ENCODE results near the gene AXIN1.
"Not testable (repeated sequence)": the region's sequence is repeated elsewhere in the genome, so short reads cannot be mapped to it uniquely, and the experiment has no call there.

The AXIN1 gene

GRCh38 chr16:396199-396598 is 43.7 kb upstream of the AXIN1 start:
- WGBS, 2 experiments = 11 to 24% methylated on average over 3 of the region's 3 CpGs
- Histone ChIP-seq H3K4me3 (ENCODE audit: insufficient read depth, low read depth, low read length) (peak overlapping the region; percentile 31), H3K27ac (ENCODE audit: insufficient read depth, low read depth, low read length, poor library complexity, severe bottlenecking) (peak overlapping the region; percentile 3), H3K9me3 (ENCODE audit: control insufficient read depth, low read length) (no peaks in the 10 kb centered on the region), H3K4me1 (ENCODE audit: control insufficient read depth, insufficient read depth, low read length) (peaks cover 8% of the 10 kb centered on the region), H3K27me3 (ENCODE audit: control insufficient read depth, insufficient read depth, low read length, poor library complexity, severe bottlenecking) (no peaks in the 10 kb centered on the region), H3K36me3 (ENCODE audit: control insufficient read depth, insufficient read depth, low read length) (peaks cover 5% of the 10 kb centered on the region)

- Histone ChIP-seq H3K27me3 (ENCODE audit: control insufficient read depth, insufficient read depth, low read length, poor library complexity, severe bottlenecking) (no peaks in the 10 kb centered on the region), H3K36me3 (ENCODE audit: control insufficient read depth, insufficient read depth, low read length) (no peaks in the 10 kb centered on the region), H3K4me1 (ENCODE audit: control insufficient read depth, insufficient read depth, low read length) (peaks cover 8% of the 10 kb centered on the region), H3K4me3 (ENCODE audit: insufficient read depth, low read depth, low read length) (no peak overlapping the region), H3K9me3 (ENCODE audit: control insufficient read depth, low read length) (no peaks in the 10 kb centered on the region), H3K27ac (ENCODE audit: insufficient read depth, low read depth, low read length, poor library complexity, severe bottlenecking) (no peak overlapping the region)
- 90 to 92% methylated on average over 7 of the region's 7 CpGs for WGBS, 2 experiments
Measured at GRCh38 chr16:392450-393030, 40.0 kb upstream of the AXIN1 start.

GRCh38 chr16:391885-392335 is 39.4 kb upstream of the AXIN1 start:
- no peak overlapping the region for H3K4me3 ChIP-seq (ENCODE audit: insufficient read depth, low read depth, low read length)
- H3K27ac ChIP-seq (ENCODE audit: insufficient read depth, low read depth, low read length, poor library complexity, severe bottlenecking) = no peak overlapping the region
- no peaks in the 10 kb centered on the region for H3K9me3 ChIP-seq (ENCODE audit: control insufficient read depth, low read length)
- H3K27me3 ChIP-seq (ENCODE audit: control insufficient read depth, insufficient read depth, low read length, poor library complexity, severe bottlenecking) = no peaks in the 10 kb centered on the region
- H3K4me1 ChIP-seq (ENCODE audit: control insufficient read depth, insufficient read depth, low read length) = peaks cover 8% of the 10 kb centered on the region
- no peaks in the 10 kb centered on the region for H3K36me3 ChIP-seq (ENCODE audit: control insufficient read depth, insufficient read depth, low read length)
- 62 to 64% methylated on average over 7 of the region's 7 CpGs for WGBS, 2 experiments

- Histone ChIP-seq H3K27me3 (ENCODE audit: control insufficient read depth, insufficient read depth, low read length, poor library complexity, severe bottlenecking) (no peaks in the 10 kb centered on the region), H3K4me1 (ENCODE audit: control insufficient read depth, insufficient read depth, low read length) (no peaks in the 10 kb centered on the region), H3K36me3 (ENCODE audit: control insufficient read depth, insufficient read depth, low read length) (no peaks in the 10 kb centered on the region), H3K9me3 (ENCODE audit: control insufficient read depth, low read length) (no peaks in the 10 kb centered on the region), H3K4me3 (ENCODE audit: insufficient read depth, low read depth, low read length) (no peak overlapping the region), H3K27ac (ENCODE audit: insufficient read depth, low read depth, low read length, poor library complexity, severe bottlenecking) (no peak overlapping the region)
- 87 to 88% methylated on average over 10 of the region's 10 CpGs for WGBS, 2 experiments
Measured at GRCh38 chr16:389352-389751, 36.8 kb upstream of the AXIN1 start.

- H3K4me3 ChIP-seq (ENCODE audit: insufficient read depth, low read depth, low read length); H3K27ac ChIP-seq (ENCODE audit: insufficient read depth, low read depth, low read length, poor library complexity, severe bottlenecking); H3K4me1 ChIP-seq (ENCODE audit: control insufficient read depth, insufficient read depth, low read length); H3K36me3 ChIP-seq (ENCODE audit: control insufficient read depth, insufficient read depth, low read length); H3K9me3 ChIP-seq (ENCODE audit: control insufficient read depth, low read length): not testable (repeated sequence)
- 82 to 85% methylated on average over 20 of the region's 20 CpGs for WGBS, 2 experiments
- H3K27me3 ChIP-seq (ENCODE audit: control insufficient read depth, insufficient read depth, low read length, poor library complexity, severe bottlenecking) = peaks cover 13% of the 10 kb centered on the region
Measured at GRCh38 chr16:387761-388666, 35.5 kb upstream of the AXIN1 start.

- Histone ChIP-seq H3K27me3 (ENCODE audit: control insufficient read depth, insufficient read depth, low read length, poor library complexity, severe bottlenecking) (peaks cover 24% of the 10 kb centered on the region), H3K4me1 (ENCODE audit: control insufficient read depth, insufficient read depth, low read length) (peaks cover 12% of the 10 kb centered on the region), H3K4me3 (ENCODE audit: insufficient read depth, low read depth, low read length) (no peak overlapping the region), H3K27ac (ENCODE audit: insufficient read depth, low read depth, low read length, poor library complexity, severe bottlenecking) (peak overlapping the region; percentile 55), H3K9me3 (ENCODE audit: control insufficient read depth, low read length) (no peaks in the 10 kb centered on the region), H3K36me3 (ENCODE audit: control insufficient read depth, insufficient read depth, low read length) (no peaks in the 10 kb centered on the region)
- WGBS, 2 experiments = 87% methylated on average over 19 of the region's 19 CpGs
Measured at GRCh38 chr16:386641-387156, 34.2 kb upstream of the AXIN1 start.

- peaks cover 19% of the 10 kb centered on the region for H3K4me1 ChIP-seq (ENCODE audit: control insufficient read depth, insufficient read depth, low read length)
- 3 to 4% methylated on average over 33 of the region's 33 CpGs for whole genome bisulfite sequencing, 2 experiments
- no peaks in the 10 kb centered on the region for H3K36me3 ChIP-seq (ENCODE audit: control insufficient read depth, insufficient read depth, low read length)
- H3K27ac ChIP-seq (ENCODE audit: insufficient read depth, low read depth, low read length, poor library complexity, severe bottlenecking) = no peak overlapping the region
- H3K4me3 ChIP-seq (ENCODE audit: insufficient read depth, low read depth, low read length) = no peak overlapping the region
- peaks cover 24% of the 10 kb centered on the region for H3K27me3 ChIP-seq (ENCODE audit: control insufficient read depth, insufficient read depth, low read length, poor library complexity, severe bottlenecking)
- H3K9me3 ChIP-seq (ENCODE audit: control insufficient read depth, low read length) = no peaks in the 10 kb centered on the region
Measured at GRCh38 chr16:383326-384051, 31.0 kb upstream of the AXIN1 start.

GRCh38 chr16:381789-382717 is 29.5 kb upstream of the AXIN1 start, which contains the start of gene PGAP6:
PGAP6 (minus strand) TSS chr16:381978; CDS start chr16:381821, 157 bp downstream.
- Histone ChIP-seq H3K36me3 (ENCODE audit: control insufficient read depth, insufficient read depth, low read length) (no peaks in the 10 kb centered on the region), H3K4me3 (ENCODE audit: insufficient read depth, low read depth, low read length) (peak within 1 kb of the TSS; percentile 75), H3K9me3 (ENCODE audit: control insufficient read depth, low read length) (no peaks in the 10 kb centered on the region), H3K27me3 (ENCODE audit: control insufficient read depth, insufficient read depth, low read length, poor library complexity, severe bottlenecking) (peaks cover 24% of the 10 kb centered on the region), H3K27ac (ENCODE audit: insufficient read depth, low read depth, low read length, poor library complexity, severe bottlenecking) (no peak within 1 kb of the TSS), H3K4me1 (ENCODE audit: control insufficient read depth, insufficient read depth, low read length) (peaks cover 19% of the 10 kb centered on the region)
- WGBS, 2 experiments = 0 to 1% methylated on average over 110 to 123 of the region's 123 CpGs

- no peaks in the 10 kb centered on the region for H3K36me3 ChIP-seq (ENCODE audit: control insufficient read depth, insufficient read depth, low read length)
- no peak overlapping the region for H3K27ac ChIP-seq (ENCODE audit: insufficient read depth, low read depth, low read length, poor library complexity, severe bottlenecking)
- no peaks in the 10 kb centered on the region for H3K9me3 ChIP-seq (ENCODE audit: control insufficient read depth, low read length)
- peaks cover 24% of the 10 kb centered on the region for H3K27me3 ChIP-seq (ENCODE audit: control insufficient read depth, insufficient read depth, low read length, poor library complexity, severe bottlenecking)
- 0% methylated on average over 73 of the region's 73 CpGs for WGBS, 2 experiments
- H3K4me3 ChIP-seq (ENCODE audit: insufficient read depth, low read depth, low read length) = peak overlapping the region; percentile 75
- H3K4me1 ChIP-seq (ENCODE audit: control insufficient read depth, insufficient read depth, low read length) = peaks cover 19% of the 10 kb centered on the region
Measured at GRCh38 chr16:381012-381788, 28.7 kb upstream of the AXIN1 start.
